AG04449 (cell line): ENCODE measurements around the gene SMYD5.
"Not testable (repeated sequence)": the region's sequence is repeated elsewhere in the genome, so short reads cannot be mapped to it uniquely, and the experiment has no call there.

Experiments
- CTCF ChIA-PET: fragments of 350-600 bp; formaldehyde crosslinking; extraction: SDS; loops from one replicate; lab custom pipeline; 2021; ENCODE audit warnings: antibody characterized with exemption; lab: Yijun Ruan, JAX
- POLR2A ChIA-PET: fragments of 400-600, 350-600 bp; formaldehyde crosslinking; extraction: SDS; loops from one replicate; lab custom pipeline; 2020; ENCODE audit warnings: antibody characterized with exemption, inconsistent platforms; lab: Yijun Ruan, JAX
- DNase-seq: peaks from one replicate; pipeline ENCODE4 v3.0.0-alpha.2; 2010; ENCODE audit warnings: low read depth, low spot score
- H3K4me3 ChIP-seq: 2 replicates; pipeline ENCODE4 v1.5.1; 2011; ENCODE audit warnings: low read depth, mild to moderate bottlenecking, control low read depth, low read length
- TF ChIP-seq, protein P1 (sequence below): IDR thresholded peaks from one replicate; pipeline ENCODE4 v1.5.1; 2011; ENCODE audit warnings: mild to moderate bottlenecking, moderate library complexity, low read length, control low read depth, inconsistent platforms; ENCODE audit not compliant: insufficient read depth; ENCODE audit errors: missing control alignments

SMYD5 gene

DNA sequence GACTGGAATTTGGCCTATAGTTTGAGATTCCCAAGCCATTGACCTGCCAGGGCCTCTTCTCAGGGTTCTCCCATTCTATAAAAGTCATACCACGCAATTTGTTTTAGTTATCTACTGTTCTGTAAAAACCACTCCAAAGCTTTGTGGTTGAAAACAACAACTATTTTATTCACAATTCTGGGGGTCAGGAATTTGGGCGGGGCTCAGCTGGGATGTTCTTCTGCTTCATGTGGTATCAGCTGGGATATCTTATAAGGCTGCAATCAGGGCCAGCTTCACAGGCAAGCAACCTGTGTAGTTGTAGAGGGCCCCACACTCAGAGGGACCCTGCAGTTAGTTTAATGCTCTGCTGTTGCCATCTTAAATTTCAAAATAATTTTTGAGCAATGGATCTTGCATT is 28.1 kb upstream of the SMYD5 start:
- POLR2A ChIA-PET = interaction anchor here (0.7 kb wide), 1 partner anchor 9 kb away, joined by 3 read pairs; no protein-coding TSS in a partner anchor
- DNase-seq = no peak

DNA sequence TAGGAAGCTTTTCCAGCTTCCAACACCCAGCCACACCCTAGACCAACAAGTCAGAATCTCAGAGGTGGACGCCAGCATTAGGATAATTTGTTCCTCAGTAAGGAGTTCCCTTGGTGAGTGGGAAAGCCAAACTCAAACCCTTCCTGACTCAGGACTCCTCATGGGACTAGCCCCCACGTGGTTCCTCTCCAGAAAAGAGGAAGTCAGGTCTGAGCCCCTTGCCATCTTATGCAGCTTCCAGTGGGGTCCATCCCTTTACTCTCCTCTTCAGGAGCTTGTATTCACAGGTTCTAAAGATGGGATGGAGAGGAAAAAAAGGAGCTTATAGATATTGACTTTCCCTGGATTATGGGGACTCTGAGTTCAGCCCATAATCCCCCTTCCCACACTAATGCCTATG is 26.5 kb upstream of the SMYD5 start:
- CTCF ChIA-PET = interaction anchor here (1.2 to 3.0 kb wide), 3 partner anchors 10 to 300 kb away, joined by 4 to 35 read pairs (median 8); partner anchors contain the start of gene SPR

More for the DNA sequence above, 28.1 kb upstream of the SMYD5 start:
- TF ChIP-seq, protein P1, sequence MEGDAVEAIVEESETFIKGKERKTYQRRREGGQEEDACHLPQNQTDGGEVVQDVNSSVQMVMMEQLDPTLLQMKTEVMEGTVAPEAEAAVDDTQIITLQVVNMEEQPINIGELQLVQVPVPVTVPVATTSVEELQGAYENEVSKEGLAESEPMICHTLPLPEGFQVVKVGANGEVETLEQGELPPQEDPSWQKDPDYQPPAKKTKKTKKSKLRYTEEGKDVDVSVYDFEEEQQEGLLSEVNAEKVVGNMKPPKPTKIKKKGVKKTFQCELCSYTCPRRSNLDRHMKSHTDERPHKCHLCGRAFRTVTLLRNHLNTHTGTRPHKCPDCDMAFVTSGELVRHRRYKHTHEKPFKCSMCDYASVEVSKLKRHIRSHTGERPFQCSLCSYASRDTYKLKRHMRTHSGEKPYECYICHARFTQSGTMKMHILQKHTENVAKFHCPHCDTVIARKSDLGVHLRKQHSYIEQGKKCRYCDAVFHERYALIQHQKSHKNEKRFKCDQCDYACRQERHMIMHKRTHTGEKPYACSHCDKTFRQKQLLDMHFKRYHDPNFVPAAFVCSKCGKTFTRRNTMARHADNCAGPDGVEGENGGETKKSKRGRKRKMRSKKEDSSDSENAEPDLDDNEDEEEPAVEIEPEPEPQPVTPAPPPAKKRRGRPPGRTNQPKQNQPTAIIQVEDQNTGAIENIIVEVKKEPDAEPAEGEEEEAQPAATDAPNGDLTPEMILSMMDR = no peak
- no peak overlapping the region for H3K4me3 ChIP-seq
- CTCF ChIA-PET = interaction anchor here (0.8 to 1.7 kb wide), 3 partner anchors 9 to 295 kb away, joined by 3 to 10 read pairs (median 4); no protein-coding TSS in a partner anchor

DNA sequence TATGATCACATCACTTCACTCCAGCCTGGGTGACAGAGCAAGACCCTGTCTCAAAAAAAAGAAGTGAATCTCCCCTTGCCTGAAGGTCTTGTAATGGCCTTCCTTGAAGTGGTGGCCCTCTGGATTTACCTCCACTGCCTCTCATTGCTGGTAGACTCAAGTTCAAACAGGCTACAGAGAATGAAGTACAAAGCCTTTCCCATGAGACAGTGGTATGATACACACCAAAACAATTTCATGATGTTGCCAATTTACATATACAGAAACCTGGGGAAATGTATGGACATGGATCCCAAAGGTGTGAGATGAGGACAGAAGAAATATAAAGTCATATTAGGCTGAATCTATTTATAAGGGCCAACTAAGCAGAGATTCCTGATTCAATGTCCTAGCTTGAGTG is 16.5 kb upstream of the SMYD5 start:
- CTCF ChIA-PET = interaction anchor here (1.4 to 3.3 kb wide), 3 partner anchors 15 to 304 kb away, joined by 5 to 12 read pairs (median 6); no protein-coding TSS in a partner anchor
- no peak overlapping the region for H3K4me3 ChIP-seq
- TF ChIP-seq, protein P1 = no peak
- no peak for DNase-seq
- POLR2A ChIA-PET = no interaction called here

More for the DNA sequence above, 26.5 kb upstream of the SMYD5 start:
- no peak overlapping the region for H3K4me3 ChIP-seq
- TF ChIP-seq, protein P1 = no peak
- POLR2A ChIA-PET = no interaction called here
- no peak for DNase-seq

DNA sequence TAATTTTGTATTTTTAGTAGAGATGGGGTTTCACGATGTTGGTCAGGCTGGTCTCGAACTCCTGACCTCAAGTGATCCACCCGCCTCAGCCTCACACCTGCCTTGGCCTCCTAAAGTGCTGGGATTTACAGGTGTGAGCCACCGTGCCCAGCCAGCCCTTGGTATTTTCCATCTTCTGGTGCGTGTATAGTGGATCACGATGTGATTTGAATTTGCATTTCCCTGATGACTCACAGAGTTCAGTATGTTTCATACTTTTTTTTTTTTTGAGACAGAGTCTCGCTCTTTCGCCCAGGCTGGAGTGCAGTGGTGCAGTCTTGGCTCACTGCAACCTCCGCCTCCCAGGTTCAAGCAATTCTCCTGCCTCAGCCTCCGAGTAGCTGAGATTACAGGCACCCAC is 13.8 kb upstream of the SMYD5 start:
- POLR2A ChIA-PET, H3K4me3 ChIP-seq, DNase-seq: not testable (repeated sequence)
- CTCF ChIA-PET = interaction anchor here (1.2 to 4.1 kb wide), 4 partner anchors 12 to 307 kb away, joined by 3 to 28 read pairs (median 12); no protein-coding TSS in a partner anchor

DNA sequence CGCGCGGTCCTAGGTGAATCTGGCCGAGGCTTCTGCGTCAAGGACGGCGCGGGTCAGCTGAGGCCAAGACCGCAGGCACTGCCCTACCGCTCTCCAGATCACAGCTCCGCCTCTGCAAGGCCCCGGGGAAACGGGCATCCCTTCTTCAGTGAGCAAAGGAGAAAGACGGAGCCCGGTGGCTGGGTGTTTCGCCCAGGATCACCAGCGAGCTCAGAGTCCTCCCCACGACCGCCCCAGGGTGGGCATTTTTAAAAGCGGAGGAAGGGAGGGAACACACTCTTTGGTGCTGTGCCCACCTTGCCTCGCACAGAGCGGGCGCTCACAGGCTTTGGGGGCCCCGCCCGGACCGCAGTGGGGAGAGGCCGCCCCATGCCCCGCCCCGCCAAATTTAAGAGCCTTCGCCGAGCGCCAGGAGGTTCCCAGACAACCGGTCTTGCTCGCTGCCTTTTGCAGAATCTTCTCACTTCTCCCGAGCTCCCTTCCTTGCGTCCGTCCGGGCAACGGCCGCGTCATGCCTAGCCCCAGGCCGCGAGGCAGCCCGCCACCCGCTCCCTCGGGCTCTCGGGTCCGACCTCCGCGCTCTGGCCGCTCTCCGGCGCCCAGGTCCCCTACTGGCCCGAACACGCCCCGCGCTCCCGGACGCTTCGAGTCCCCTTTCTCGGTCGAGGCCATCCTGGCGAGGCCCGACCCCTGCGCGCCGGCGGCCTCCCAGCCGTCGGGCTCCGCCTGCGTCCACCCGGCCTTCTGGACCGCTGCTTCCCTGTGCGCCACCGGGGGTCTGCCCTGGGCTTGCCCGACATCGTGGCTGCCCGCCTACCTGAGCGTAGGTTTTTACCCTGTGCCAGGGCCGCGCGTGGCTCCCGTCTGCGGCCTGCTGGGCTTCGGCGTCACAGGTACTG is 11.6 kb upstream of the SMYD5 start, which contains the start of gene NOTO:
TSS of gene NOTO (plus strand) at position 419 of the 899 bp plus-strand sequence. CDS start at position 512, 93 bp downstream.
- peak within 1 kb of the TSS; percentile 16 for H3K4me3 ChIP-seq
- ChIA-PET POLR2A (no interaction called here), CTCF (interaction anchor here (1.4 to 4.1 kb wide), 3 partner anchors 10 to 309 kb away, joined by 6 to 28 read pairs (median 11); no protein-coding TSS in a partner anchor)
- no peak for DNase-seq
- TF ChIP-seq, protein P1 = no peak

DNA sequence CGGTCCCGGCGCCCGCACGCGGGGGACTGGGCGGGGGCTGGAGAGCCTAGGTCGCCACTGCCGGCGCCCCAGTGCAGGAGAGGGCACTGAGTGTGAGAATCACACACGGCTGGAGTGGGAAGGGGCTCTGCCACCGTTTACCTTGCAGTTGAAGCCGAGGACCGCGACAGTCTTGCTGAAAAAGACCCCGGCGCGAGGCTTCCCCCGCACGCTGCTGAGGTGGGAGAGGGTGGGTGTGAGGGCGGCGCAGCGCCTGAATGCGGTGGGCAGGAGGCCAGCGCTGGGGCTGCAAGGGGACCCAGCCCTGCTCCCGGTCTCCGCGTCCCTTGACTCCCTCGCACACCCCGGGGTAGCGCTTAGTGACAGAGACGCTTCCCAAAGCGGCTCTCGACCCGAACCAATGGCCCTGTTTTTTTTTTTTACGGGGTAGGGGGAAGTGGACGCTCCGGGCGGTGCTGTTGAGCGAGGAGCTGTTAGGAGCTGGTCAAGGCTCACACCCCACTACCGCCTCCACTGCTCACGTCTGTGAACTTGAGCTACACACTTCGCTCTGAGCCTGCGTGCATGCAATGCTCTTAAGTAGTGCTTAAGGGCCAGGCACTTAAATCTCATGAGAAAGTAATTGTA is 10.9 kb upstream of the SMYD5 start:
- POLR2A ChIA-PET = no interaction called here
- H3K4me3 ChIP-seq = no peak overlapping the region
- CTCF ChIA-PET = interaction anchor here (1.3 to 4.1 kb wide), 3 partner anchors 9 to 26 kb away, joined by 6 to 28 read pairs (median 8); no protein-coding TSS in a partner anchor
- TF ChIP-seq, protein P1 = no peak
- DNase-seq = no peak
